Trophoblast cell (in vitro differentiated cells and primary cell): Measurements from ENCODE around the gene BAIAP2L1.

Experiments
- DNase-seq, 2 donors: peaks; one replicate each; pipeline ENCODE4 v3.0.0-alpha.2; 2016
- H2AFZ ChIP-seq: 2 replicates; pipeline ENCODE4 v1.6.1; 2013; ENCODE audit warnings: low read length, moderate library complexity, mild to moderate bottlenecking; ENCODE audit not compliant: insufficient read depth, poor library complexity
- H2AK5ac ChIP-seq: 2 replicates; pipeline ENCODE4 v1.6.1; 2013; ENCODE audit warnings: mild to moderate bottlenecking, low read length
- H2BK120ac ChIP-seq: 2 replicates; pipeline ENCODE4 v1.6.1; 2013; ENCODE audit warnings: low read length, mild to moderate bottlenecking, moderate library complexity; ENCODE audit not compliant: insufficient read depth, poor library complexity
- H2BK12ac ChIP-seq: 2 replicates; pipeline ENCODE4 v1.6.1; 2013; ENCODE audit warnings: mild to moderate bottlenecking, low read length, moderate library complexity
- H2BK5ac ChIP-seq: 2 replicates; pipeline ENCODE4 v1.6.1; 2013; ENCODE audit warnings: low read length, low read depth, moderate library complexity, mild to moderate bottlenecking; ENCODE audit not compliant: poor library complexity
- H3K14ac ChIP-seq: 2 replicates; pipeline ENCODE4 v1.6.1; 2013; ENCODE audit warnings: mild to moderate bottlenecking, low read length
- H3K18ac ChIP-seq: 2 replicates; pipeline ENCODE4 v1.6.1; 2013; ENCODE audit warnings: mild to moderate bottlenecking, low read length
- H3K23ac ChIP-seq: 2 replicates; pipeline ENCODE4 v1.6.1; 2013; ENCODE audit warnings: low read length
- H3K27ac ChIP-seq: 2 replicates; pipeline ENCODE4 v1.5.1; 2013; ENCODE audit warnings: low read depth, mild to moderate bottlenecking, inconsistent platforms, low read length, moderate library complexity
- H3K27me3 ChIP-seq: 2 replicates; pipeline ENCODE4 v1.6.1; 2013; ENCODE audit warnings: inconsistent platforms, mild to moderate bottlenecking, low read length, moderate library complexity; ENCODE audit not compliant: insufficient read depth
- H3K36me3 ChIP-seq, 2 experiments: 1 replicate in 1 of 2; 2 replicates in 1 of 2; pipeline ENCODE4 v1.6.1; 2013; ENCODE audit warnings: low read length in 2 of 2, mild to moderate bottlenecking in 2 of 2, moderate library complexity in 1 of 2; ENCODE audit not compliant: insufficient read depth in 2 of 2, control insufficient read depth in 1 of 2
- H3K4ac ChIP-seq: 2 replicates; pipeline ENCODE4 v1.6.1; 2013; ENCODE audit warnings: low read depth, mild to moderate bottlenecking, low read length, moderate library complexity
- H3K4me1 ChIP-seq, 2 experiments: 1 replicate in 1 of 2; 2 replicates in 1 of 2; pipeline ENCODE4 v1.6.1; 2013; ENCODE audit warnings: low read length in 2 of 2, mild to moderate bottlenecking in 2 of 2, moderate library complexity in 1 of 2; ENCODE audit not compliant: insufficient read depth in 2 of 2, control insufficient read depth in 1 of 2
- H3K4me2 ChIP-seq: 2 replicates; pipeline ENCODE4 v1.6.1; 2013; ENCODE audit warnings: inconsistent platforms, mild to moderate bottlenecking, low read length, moderate library complexity
- H3K4me3 ChIP-seq: 2 replicates; pipeline ENCODE4 v1.5.1; 2013; ENCODE audit warnings: mild to moderate bottlenecking, low read depth, low read length, inconsistent platforms
- H3K79me1 ChIP-seq: one replicate; pipeline ENCODE4 v1.6.1; 2013; ENCODE audit warnings: low read length
- H3K79me2 ChIP-seq: 2 replicates; pipeline ENCODE4 v1.6.1; 2013; ENCODE audit warnings: low read length, mild to moderate bottlenecking; ENCODE audit not compliant: control insufficient read depth, insufficient read depth, poor library complexity
- H3K9ac ChIP-seq: 2 replicates; pipeline ENCODE4 v1.6.1; 2013; ENCODE audit warnings: mild to moderate bottlenecking, low read length
- H3K9me3 ChIP-seq: 2 replicates; pipeline ENCODE4 v1.6.1; 2013; ENCODE audit warnings: low read depth, mild to moderate bottlenecking, control low read depth, inconsistent platforms, low read length; ENCODE audit not compliant: insufficient read depth
- H4K12ac ChIP-seq: 2 replicates; pipeline ENCODE4 v1.6.1; 2013; ENCODE audit warnings: low read depth, mild to moderate bottlenecking, low read length, moderate library complexity
- H4K8ac ChIP-seq: 2 replicates; pipeline ENCODE4 v1.6.1; 2013; ENCODE audit warnings: low read depth, mild to moderate bottlenecking, low read length, moderate library complexity
- H4K91ac ChIP-seq: one replicate; pipeline ENCODE4 v1.6.1; 2013; ENCODE audit warnings: low read depth, mild to moderate bottlenecking, low read length, moderate library complexity
- WGBS: extraction: QIAGEN DNeasy Blood & Tissue Kit; methylation state at CpG from one replicate; pipeline ENCODE4 v1.1.7; 2013; ENCODE audit warnings: missing lambda C conversion rate; ENCODE audit not compliant: insufficient read length, insufficient coverage; ENCODE audit errors: extremely low coverage; 5-methylcytosine and 5-hydroxymethylcytosine counted together

BAIAP2L1 gene

GRCh38 chr7:98330926-98331529 lies 69.9 kb downstream of the BAIAP2L1 start:
- Histone ChIP-seq H2BK5ac (no peak overlapping the region), H3K79me1 (peaks cover 6% of the 10 kb centered on the region), H3K79me2 (no peaks in the 10 kb centered on the region), H2BK12ac (no peak overlapping the region), H3K4me3 (no peak overlapping the region), H2AK5ac (no peak overlapping the region), H3K9ac (no peak overlapping the region), H4K8ac (no peak overlapping the region), H3K14ac (no peak overlapping the region), H3K23ac (no peak overlapping the region), H4K91ac (no peak overlapping the region), H3K18ac (no peak overlapping the region), H3K4me1 (peaks cover 8 to 12% of the 10 kb centered on the region in 2 experiments), H2BK120ac (no peak overlapping the region), H3K27ac (no peak overlapping the region), H3K4me2 (no peak overlapping the region), H3K36me3 (peaks cover 7 to 11% of the 10 kb centered on the region in 2 experiments), H4K12ac (no peak overlapping the region), H2AFZ (no peak overlapping the region), H3K4ac (no peak overlapping the region), H3K9me3 (peaks cover 5% of the 10 kb centered on the region), H3K27me3 (no peaks in the 10 kb centered on the region)
- peak in 1 of 2 donors; percentile 26 for DNase-seq
- no CpG with 5 or more reads among the region's 5 CpGs for WGBS

GRCh38 chr7:98329791-98330373 lies 71.0 kb downstream of the BAIAP2L1 start:
- no peak overlapping the region for H4K8ac ChIP-seq
- H4K12ac ChIP-seq: no peak overlapping the region
- no peak overlapping the region for H3K14ac ChIP-seq
- H2AFZ ChIP-seq: no peak overlapping the region
- peaks cover 6% of the 10 kb centered on the region for H3K79me1 ChIP-seq
- H3K79me2 ChIP-seq: no peaks in the 10 kb centered on the region
- no peak overlapping the region for H2BK12ac ChIP-seq
- no peak overlapping the region for H3K4me3 ChIP-seq
- H3K4me2 ChIP-seq: no peak overlapping the region
- peaks cover 7 to 13% of the 10 kb centered on the region in 2 experiments for H3K36me3 ChIP-seq
- no peak overlapping the region for H2BK120ac ChIP-seq
- H3K23ac ChIP-seq: no peak overlapping the region
- H3K27ac ChIP-seq: peak overlapping the region; percentile 71
- no CpG with 5 or more reads among the region's 9 CpGs for WGBS
- H4K91ac ChIP-seq: no peak overlapping the region
- no peak overlapping the region for H2AK5ac ChIP-seq
- H3K9ac ChIP-seq: no peak overlapping the region
- no peak overlapping the region for H3K18ac ChIP-seq
- H3K4me1 ChIP-seq: peaks cover 8 to 12% of the 10 kb centered on the region in 2 experiments
- H3K27me3 ChIP-seq: no peaks in the 10 kb centered on the region
- DNase-seq: peak; percentile 20 to 85
- H3K9me3 ChIP-seq: peaks cover 5% of the 10 kb centered on the region
- no peak overlapping the region for H3K4ac ChIP-seq
- H2BK5ac ChIP-seq: no peak overlapping the region

GRCh38 chr7:98329100-98329790 lies 71.6 kb downstream of the BAIAP2L1 start:
- Histone ChIP-seq H3K4me1 (peaks cover 8 to 12% of the 10 kb centered on the region in 2 experiments), H3K14ac (peak overlapping the region; percentile 1)

GRCh38 chr7:98324782-98325181 lies 76.1 kb downstream of the BAIAP2L1 start:
- no peak overlapping the region for H2AK5ac ChIP-seq
- no peak overlapping the region for H3K27ac ChIP-seq
- no peak overlapping the region for H3K4ac ChIP-seq
- no peaks in the 10 kb centered on the region for H3K9me3 ChIP-seq
- no peak overlapping the region for H3K4me3 ChIP-seq
- H3K14ac ChIP-seq: no peak overlapping the region
- H2BK120ac ChIP-seq: no peak overlapping the region
- peaks cover 3 to 6% of the 10 kb centered on the region in 2 experiments for H3K36me3 ChIP-seq
- H3K79me2 ChIP-seq: no peaks in the 10 kb centered on the region
- H3K27me3 ChIP-seq: no peaks in the 10 kb centered on the region
- no peak overlapping the region for H2BK5ac ChIP-seq
- no peak overlapping the region for H3K9ac ChIP-seq
- no peak overlapping the region for H2AFZ ChIP-seq
- no peak overlapping the region for H4K8ac ChIP-seq
- no CpG with 5 or more reads among the region's 6 CpGs for WGBS
- peaks cover 4% of the 10 kb centered on the region for H3K79me1 ChIP-seq
- no peak overlapping the region for H2BK12ac ChIP-seq
- no peak overlapping the region for H3K18ac ChIP-seq
- no peak for DNase-seq
- H4K12ac ChIP-seq: no peak overlapping the region
- H3K23ac ChIP-seq: no peak overlapping the region
- peaks cover 6 to 20% of the 10 kb centered on the region in 2 experiments for H3K4me1 ChIP-seq
- no peak overlapping the region for H4K91ac ChIP-seq
- no peak overlapping the region for H3K4me2 ChIP-seq

More at GRCh38 chr7:98329100-98329790, 71.6 kb downstream of the BAIAP2L1 start:
- H3K27ac ChIP-seq: peak overlapping the region; percentile 71
- H3K79me2 ChIP-seq: no peaks in the 10 kb centered on the region
- no peak for DNase-seq
- no peak overlapping the region for H2AK5ac ChIP-seq
- H3K27me3 ChIP-seq: no peaks in the 10 kb centered on the region
- H3K4ac ChIP-seq: no peak overlapping the region
- peak overlapping the region; percentile 13 for H2BK120ac ChIP-seq
- no peak overlapping the region for H3K9ac ChIP-seq
- H3K23ac ChIP-seq: no peak overlapping the region
- H4K12ac ChIP-seq: no peak overlapping the region
- H2AFZ ChIP-seq: no peak overlapping the region
- no peak overlapping the region for H4K91ac ChIP-seq
- H4K8ac ChIP-seq: no peak overlapping the region
- H2BK5ac ChIP-seq: peak overlapping the region; percentile 10
- peak overlapping the region; percentile 1 for H3K18ac ChIP-seq
- H3K4me3 ChIP-seq: no peak overlapping the region
- peaks cover 5% of the 10 kb centered on the region for H3K9me3 ChIP-seq
- peaks cover 6% of the 10 kb centered on the region for H3K79me1 ChIP-seq
- no CpG with 5 or more reads among the region's 14 CpGs for WGBS
- peaks cover 7 to 13% of the 10 kb centered on the region in 2 experiments for H3K36me3 ChIP-seq
- peak overlapping the region; percentile 32 for H3K4me2 ChIP-seq
- no peak overlapping the region for H2BK12ac ChIP-seq
